OCI-LY7 (cell line): ENCODE results near the gene CCDC122. TPM values are rescaled to one million over a fixed set of nuclear protein-coding genes. Genes with fewer than 3 reads are reported as not detected.
"Not testable (repeated sequence)": the region's sequence is repeated elsewhere in the genome, so short reads cannot be mapped to it uniquely, and the experiment has no call there.

ENCODE experiments used
- BruUV-seq: library from RNA; stranded (reverse); fragments of 400-500 nt; replicated peaks from 2 replicates; lab custom pipeline; 2021; lab: Mats Ljungman, UMichigan
- CTCF ChIA-PET: fragments of 300-600 bp; sonication (Branson Sonifier 250); formaldehyde crosslinking; loops from one replicate; lab custom pipeline; 2022; ENCODE audit warnings: antibody characterized with exemption; ENCODE audit not compliant: unreplicated experiment; lab: Charles Lee
- POLR2A ChIA-PET: fragments of 300-600 bp; sonication (Branson Sonifier 250); formaldehyde crosslinking; loops from one replicate; lab custom pipeline; 2022; ENCODE audit warnings: antibody characterized with exemption; lab: Charles Lee
- DNase-seq: peaks from one replicate; pipeline ENCODE4 v3.0.0-alpha.2; 2015; ENCODE audit warnings: low spot score
- H2AFZ ChIP-seq: fragments of 200-600 bp; sonication (generic), shearing (Covaris generic); 2 replicates; pipeline ENCODE4 v1.6.1; 2014; ENCODE audit warnings: mild to moderate bottlenecking, antibody characterized with exemption, low read length, moderate library complexity
- H3K27ac ChIP-seq: fragments of 200-600 bp; sonication (generic); 2 replicates; pipeline ENCODE4 v1.5.1; 2014; ENCODE audit warnings: mixed run types, low read depth, mild to moderate bottlenecking, moderate library complexity, low read length, inconsistent platforms; ENCODE audit not compliant: poor library complexity, severe bottlenecking
- H3K36me3 ChIP-seq: fragments of 200-600 bp; sonication (generic); 2 replicates; pipeline ENCODE4 v1.6.1; 2014; ENCODE audit warnings: mild to moderate bottlenecking, antibody characterized with exemption, low read length, moderate library complexity, mixed read lengths; ENCODE audit not compliant: insufficient read depth
- H3K4me1 ChIP-seq: fragments of 200-600 bp; sonication (generic); 2 replicates; pipeline ENCODE4 v1.5.1; 2014; ENCODE audit warnings: mild to moderate bottlenecking, low read length; ENCODE audit not compliant: insufficient read depth, poor library complexity, severe bottlenecking
- H3K4me2 ChIP-seq: fragments of 200-600 bp; sonication (generic); 2 replicates; pipeline ENCODE4 v1.6.1; 2014; ENCODE audit warnings: mild to moderate bottlenecking, low read length
- H3K4me3 ChIP-seq: fragments of 200-600 bp; sonication (generic); 2 replicates; pipeline ENCODE4 v1.5.1; 2014; ENCODE audit warnings: mild to moderate bottlenecking, low read depth, low read length; ENCODE audit not compliant: poor library complexity, severe bottlenecking
- H3K79me2 ChIP-seq: fragments of 200-600 bp; sonication (generic); 2 replicates; pipeline ENCODE4 v1.6.1; 2016; ENCODE audit warnings: low read depth, mild to moderate bottlenecking, low read length, moderate library complexity, mixed read lengths; ENCODE audit not compliant: insufficient read depth
- H3K9me2 ChIP-seq: fragments of 200-600 bp; sonication (generic); 2 replicates; pipeline ENCODE4 v1.6.1; 2016; ENCODE audit warnings: mild to moderate bottlenecking, low read length, mixed read lengths; ENCODE audit not compliant: insufficient read depth
- H3K9me3 ChIP-seq: fragments of 200-600 bp; sonication (generic); 2 replicates; pipeline ENCODE4 v1.6.1; 2014; ENCODE audit warnings: mild to moderate bottlenecking, mixed run types, low read length, mixed read lengths
- H4K20me1 ChIP-seq: fragments of 200-600 bp; sonication (generic); 2 replicates; pipeline ENCODE4 v1.6.1; 2014; ENCODE audit warnings: mild to moderate bottlenecking, antibody characterized with exemption, low read length, moderate library complexity, mixed read lengths; ENCODE audit not compliant: insufficient read depth
- EZH2phosphoT487 ChIP-seq: fragments of 200-600 bp; sonication (generic); IDR thresholded peaks from 2 replicates; pipeline ENCODE4 v1.6.1; 2018; ENCODE audit warnings: low read depth, borderline replicate concordance, mild to moderate bottlenecking, mixed run types, antibody characterized with exemption, low read length, moderate library complexity, mixed read lengths
- intact Hi-C: fragments of 100-400 bp; cut with micrococcal nuclease; formaldehyde crosslinking; loops from one replicate; pipeline ENCODE4 v1.10.0; 2022; ENCODE audit not compliant: unreplicated experiment
- total RNA-seq, 2 experiments: library from RNA; depleted of rRNA in 1 of 2; stranded (reverse); fragments of >200 nt in 1 of 2; shearing (Covaris generic) in 1 of 2; gene quantifications; 2 replicates each; pipeline ENCODE4 v1.2.3, GENCODE V29; 2014 to 2022
- TF ChIP-seq, protein P1 (sequence below): fragments of 200-600 bp; sonication (generic); conservative IDR thresholded peaks from 2 replicates; pipeline ENCODE4 v1.5.1; 2014; ENCODE audit warnings: mild to moderate bottlenecking, antibody characterized with exemption, low read length, moderate library complexity, mixed read lengths

CCDC122 gene
- total RNA-seq, 2 experiments from 2014 or later: 4.6 to 21.6 TPM

DNA sequence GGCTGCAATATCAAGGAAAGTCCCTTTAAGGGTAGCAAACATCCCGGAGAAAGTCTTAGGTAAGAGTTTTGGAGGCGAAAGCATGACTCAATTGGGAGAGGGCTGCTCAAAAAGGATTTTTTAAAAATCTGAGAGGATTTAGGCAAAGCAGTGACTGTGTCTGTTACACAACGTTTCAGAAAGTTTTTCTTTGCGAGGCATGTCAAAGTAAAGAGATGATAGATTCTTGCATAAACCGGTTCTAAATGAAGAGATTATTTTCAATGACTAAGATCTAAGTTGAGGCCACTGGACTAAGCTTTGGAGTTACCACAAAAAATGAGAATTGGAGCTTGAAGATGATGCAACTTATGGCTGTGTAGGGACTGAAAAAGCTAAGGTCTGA lies 49.1 kb downstream of the CCDC122 start:
- H3K4me1 ChIP-seq: no peaks in the 10 kb centered on the region
- BruUV-seq: no TSS peak
- H4K20me1 ChIP-seq: no peaks in the 10 kb centered on the region
- ChIA-PET POLR2A (no interaction called here), CTCF (no interaction called here)
- no peaks in the 10 kb centered on the region for H3K79me2 ChIP-seq
- no peaks in the 10 kb centered on the region for H3K9me3 ChIP-seq
- TF ChIP-seq, protein P1, sequence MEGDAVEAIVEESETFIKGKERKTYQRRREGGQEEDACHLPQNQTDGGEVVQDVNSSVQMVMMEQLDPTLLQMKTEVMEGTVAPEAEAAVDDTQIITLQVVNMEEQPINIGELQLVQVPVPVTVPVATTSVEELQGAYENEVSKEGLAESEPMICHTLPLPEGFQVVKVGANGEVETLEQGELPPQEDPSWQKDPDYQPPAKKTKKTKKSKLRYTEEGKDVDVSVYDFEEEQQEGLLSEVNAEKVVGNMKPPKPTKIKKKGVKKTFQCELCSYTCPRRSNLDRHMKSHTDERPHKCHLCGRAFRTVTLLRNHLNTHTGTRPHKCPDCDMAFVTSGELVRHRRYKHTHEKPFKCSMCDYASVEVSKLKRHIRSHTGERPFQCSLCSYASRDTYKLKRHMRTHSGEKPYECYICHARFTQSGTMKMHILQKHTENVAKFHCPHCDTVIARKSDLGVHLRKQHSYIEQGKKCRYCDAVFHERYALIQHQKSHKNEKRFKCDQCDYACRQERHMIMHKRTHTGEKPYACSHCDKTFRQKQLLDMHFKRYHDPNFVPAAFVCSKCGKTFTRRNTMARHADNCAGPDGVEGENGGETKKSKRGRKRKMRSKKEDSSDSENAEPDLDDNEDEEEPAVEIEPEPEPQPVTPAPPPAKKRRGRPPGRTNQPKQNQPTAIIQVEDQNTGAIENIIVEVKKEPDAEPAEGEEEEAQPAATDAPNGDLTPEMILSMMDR: no peak
- no peak for TF ChIP-seq EZH2phosphoT487
- no peak overlapping the region for H3K4me3 ChIP-seq
- intact Hi-C loops: no loop called here
- no peak overlapping the region for H3K27ac ChIP-seq
- H3K4me2 ChIP-seq: no peak overlapping the region
- H3K9me2 ChIP-seq: no peaks in the 10 kb centered on the region
- no peak overlapping the region for H2AFZ ChIP-seq
- DNase-seq: no peak
- H3K36me3 ChIP-seq: no peaks in the 10 kb centered on the region

DNA sequence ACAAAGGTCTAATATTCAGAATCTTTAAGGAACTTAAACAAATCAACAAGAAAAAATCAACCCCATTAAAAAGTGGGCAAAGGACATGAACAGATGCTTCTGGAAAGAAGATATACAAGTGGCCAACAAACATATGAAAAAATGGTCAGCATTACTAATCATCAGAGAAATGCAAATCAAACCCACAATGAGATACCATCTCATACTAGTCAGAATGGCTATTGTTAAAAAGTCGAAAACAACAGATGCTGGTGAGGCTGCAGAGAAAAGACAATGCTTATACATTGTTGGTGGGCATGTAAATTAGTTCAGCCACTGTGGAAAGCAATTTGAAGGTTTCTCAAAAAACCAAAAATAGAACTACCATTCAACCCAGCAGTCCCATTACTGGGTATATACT lies 54.9 kb downstream of the CCDC122 start:
- H4K20me1 ChIP-seq, H3K9me3 ChIP-seq, H3K4me2 ChIP-seq, BruUV-seq, intact Hi-C loops, H3K4me1 ChIP-seq, H3K36me3 ChIP-seq, POLR2A ChIA-PET, H3K27ac ChIP-seq, DNase-seq, CTCF ChIA-PET, H3K79me2 ChIP-seq, H2AFZ ChIP-seq, H3K4me3 ChIP-seq, H3K9me2 ChIP-seq: not testable (repeated sequence)

DNA sequence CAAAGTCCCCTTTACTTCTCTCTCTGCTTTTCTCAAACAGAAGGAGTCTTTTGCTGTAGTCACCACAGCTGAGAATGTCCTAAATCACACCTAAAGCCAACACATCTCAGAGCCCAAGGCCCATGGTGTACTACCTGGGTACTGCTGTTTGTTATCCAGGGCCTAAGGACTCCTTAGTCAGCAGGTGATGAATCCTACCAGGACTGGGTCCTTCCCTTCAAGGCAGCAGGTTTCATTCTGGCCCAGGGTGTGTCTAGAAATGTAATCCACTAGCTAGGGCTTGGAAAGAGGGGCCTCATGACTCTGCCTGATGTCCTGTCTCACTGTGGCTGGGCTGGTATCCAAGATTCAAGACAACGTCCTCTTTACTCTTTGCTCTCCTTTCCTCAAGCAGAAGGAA lies 56.6 kb downstream of the CCDC122 start:
- intact Hi-C loops: no loop called here
- no peak for DNase-seq
- Histone ChIP-seq H3K4me3 (no peak overlapping the region), H3K79me2 (no peaks in the 10 kb centered on the region), H4K20me1 (no peaks in the 10 kb centered on the region), H2AFZ (no peak overlapping the region), H3K9me2 (no peaks in the 10 kb centered on the region), H3K4me2 (no peak overlapping the region), H3K27ac (no peak overlapping the region), H3K9me3 (no peaks in the 10 kb centered on the region), H3K36me3 (no peaks in the 10 kb centered on the region), H3K4me1 (no peaks in the 10 kb centered on the region)
- ChIA-PET CTCF (no interaction called here), POLR2A (no interaction called here)
- TF ChIP-seq, protein P1: no peak
- no peak for TF ChIP-seq EZH2phosphoT487
- BruUV-seq: no TSS peak
